ENCODE measurements around the gene THADA.
A peak's percentile ranks its signal among the peaks of the same experiment; 100 is the strongest.

The THADA gene

DNA sequence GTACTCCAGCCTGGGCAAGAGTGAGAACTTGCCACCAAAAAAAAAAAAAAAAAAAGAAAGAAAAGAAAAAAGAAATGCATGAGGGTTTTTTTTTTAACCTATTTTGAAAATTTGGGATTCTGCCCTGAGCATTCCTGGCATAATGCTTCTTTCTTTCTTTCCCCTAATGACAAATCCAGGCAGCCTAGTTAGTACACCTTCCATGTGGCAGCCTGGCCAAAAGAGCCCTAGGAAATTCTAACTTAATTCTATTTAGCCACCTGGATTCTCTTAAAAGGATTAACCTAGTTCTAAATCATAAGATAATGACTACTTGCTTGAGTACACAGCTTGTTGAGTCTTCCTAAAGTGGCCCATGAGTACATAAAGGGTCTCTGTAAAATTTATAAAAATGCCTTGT is 160.1 kb downstream of the THADA start:
- no peak for DNase-seq

DNA sequence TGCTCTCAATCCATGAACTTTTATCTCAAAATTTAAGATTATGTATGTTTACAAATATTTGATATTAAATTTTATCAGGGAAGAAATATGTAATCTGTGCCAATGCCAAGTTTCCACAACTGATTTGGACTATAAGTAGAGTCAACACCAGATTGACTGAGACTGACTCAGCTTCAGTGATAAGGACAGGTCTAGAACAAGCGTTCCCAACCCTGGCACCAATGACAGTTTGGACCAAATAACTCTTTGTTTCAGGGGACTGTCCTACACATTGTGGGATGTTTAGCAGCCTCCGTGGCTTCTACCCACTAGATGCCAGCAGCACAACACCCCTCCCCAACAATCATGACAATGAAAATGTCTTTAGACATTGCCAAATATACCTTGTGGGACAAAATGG is 165.3 kb downstream of the THADA start:
- DNase-seq, result no peak

DNA sequence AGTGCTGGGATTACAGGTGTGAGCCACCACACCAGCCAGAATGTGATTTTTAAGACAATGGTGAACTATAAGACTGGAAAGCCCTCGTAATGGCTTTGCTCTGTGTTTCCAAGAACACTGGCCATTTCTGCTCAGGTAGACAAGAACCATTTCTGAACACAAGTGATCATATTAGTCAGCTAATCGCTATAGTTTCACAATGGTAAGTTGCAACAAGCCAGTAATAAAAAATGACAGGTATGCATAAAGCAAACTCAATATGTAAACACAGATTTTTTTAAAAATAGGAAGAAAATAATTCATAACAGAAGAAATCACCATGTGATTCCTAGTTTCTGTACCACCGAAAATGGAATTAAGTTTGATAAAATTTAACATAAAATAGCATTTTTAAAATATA is 166.5 kb downstream of the THADA start:
- no peak for DNase-seq

DNA sequence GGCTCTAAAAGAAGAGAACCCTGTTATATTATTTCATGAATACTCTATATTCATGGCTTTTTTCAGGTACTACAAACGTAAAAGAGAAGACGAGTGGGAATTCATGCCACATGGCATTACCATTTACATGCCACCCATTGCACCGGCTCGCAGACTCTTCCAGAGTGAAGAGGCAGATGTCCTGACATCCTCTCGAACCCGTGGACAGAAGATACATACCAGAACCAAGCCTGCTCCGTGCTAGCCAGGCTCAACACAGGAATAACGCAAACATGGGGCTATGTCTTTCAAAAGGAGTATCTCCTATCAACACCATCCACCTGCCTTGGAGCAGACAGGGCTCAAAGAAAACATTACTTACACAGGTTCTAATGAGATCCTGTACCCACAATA is 168.8 kb downstream of the THADA start:
- no peak for DNase-seq

DNA sequence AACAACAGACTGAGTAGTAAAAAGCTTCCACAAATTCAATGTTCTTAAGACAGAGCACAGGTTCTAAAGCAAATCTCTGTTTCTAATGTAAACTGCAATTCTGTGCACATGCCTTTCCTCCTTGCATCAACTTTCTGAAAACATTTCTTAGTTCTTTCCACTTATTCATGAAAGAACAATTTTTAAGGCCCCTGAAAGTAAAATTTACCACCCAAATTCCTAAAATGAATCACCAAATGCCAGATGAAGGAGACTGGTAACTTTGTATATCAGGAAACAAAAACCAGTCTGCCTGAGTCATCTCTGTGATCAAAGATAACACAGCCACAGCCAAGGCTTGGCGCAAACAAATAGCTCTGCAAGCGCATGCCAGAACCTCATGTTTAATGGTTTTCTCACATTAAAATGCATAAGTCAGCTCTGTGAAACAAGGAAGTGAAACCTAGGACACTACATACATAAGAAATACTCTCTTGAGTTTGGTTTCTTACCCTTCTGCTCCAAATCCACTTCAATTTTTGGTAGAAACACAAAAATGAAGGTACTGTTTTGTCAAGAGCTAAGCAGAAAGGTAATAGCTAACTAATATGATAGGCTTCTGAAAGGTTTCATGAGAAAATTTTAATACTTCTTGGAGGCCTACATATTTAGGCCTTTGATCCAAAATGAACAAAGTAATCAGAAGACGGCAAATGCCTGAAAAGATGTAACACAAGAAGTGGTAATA is 169.4 kb downstream of the THADA start:
- DNase-seq, result peak; percentile 54

DNA sequence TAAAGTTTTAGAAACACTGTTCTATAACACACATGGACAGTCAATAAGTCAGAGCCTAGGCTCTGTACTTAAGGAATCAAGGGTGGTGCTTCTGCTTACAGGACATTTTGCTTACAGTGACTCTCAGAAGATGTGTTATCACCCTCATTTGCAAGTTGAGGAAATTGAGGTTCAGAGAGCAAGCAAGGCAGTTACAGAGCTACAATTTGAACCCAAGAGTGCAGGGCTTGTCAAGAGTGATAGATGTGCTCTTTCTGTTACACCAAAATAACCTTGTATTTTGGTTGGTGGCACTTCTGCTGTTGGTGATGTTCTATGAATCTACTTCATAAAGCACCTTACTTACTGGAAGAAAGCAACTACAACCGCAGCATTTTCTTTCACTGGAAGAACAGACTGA is 170.2 kb downstream of the THADA start:
- DNase-seq, result no peak

DNA sequence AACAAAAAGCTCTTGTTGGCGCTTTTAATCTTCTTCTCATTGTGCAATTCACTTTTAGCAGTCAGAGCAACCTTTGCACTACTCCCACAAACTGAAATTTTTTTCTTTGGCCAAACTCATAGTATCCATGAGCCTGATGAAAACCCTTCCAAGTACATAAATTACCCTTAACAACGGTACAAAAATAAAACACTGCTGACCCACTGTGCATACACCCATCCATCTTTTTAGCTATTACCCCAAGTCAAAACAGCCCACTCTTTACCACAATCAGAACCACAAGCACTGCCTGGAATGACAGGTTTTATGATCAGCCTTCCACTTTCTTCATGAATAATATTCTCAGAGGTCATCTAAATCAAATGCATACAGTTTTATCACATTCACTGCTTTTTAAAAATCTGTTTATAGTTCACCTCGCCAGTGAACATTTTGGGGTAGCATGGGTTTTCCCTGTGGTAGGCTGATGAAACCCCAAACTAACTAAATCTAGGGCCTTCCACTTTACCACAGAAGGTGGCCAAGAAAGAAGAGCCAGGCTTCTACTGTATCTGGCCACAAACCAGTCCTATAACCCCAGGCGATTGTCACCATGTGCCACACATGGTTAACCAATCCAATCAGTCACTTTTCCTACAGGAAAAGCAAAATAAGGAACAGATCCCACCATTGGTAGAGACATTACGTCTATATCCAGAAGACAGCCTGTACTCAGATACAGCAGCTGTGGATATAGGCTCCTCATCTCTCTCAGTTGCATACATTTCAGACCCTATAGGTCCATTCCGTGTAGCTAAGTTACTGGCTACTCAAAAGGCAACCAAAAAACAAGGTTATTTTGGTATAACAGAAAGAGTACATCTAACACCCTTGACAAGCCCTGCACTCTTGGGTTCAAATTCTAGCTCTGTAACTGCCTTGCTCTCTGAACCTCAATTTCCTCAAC is 171.3 kb downstream of the THADA start:
- no peak for DNase-seq

DNA sequence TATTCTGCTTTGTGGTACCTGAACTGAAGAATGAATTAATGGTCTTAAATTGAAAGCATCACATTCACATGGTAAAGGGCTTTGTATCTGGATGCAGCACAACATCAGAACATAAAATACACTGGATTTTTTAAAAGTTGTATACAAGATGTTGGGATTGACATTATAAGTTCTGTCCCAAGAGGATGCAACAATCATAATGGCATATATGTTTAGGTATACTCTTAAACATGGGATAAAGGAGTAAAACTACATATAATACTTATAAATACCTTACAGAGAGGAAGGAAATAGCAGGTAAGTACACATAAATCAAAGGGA is 171.9 kb downstream of the THADA start:
- DNase-seq, result no peak

DNA sequence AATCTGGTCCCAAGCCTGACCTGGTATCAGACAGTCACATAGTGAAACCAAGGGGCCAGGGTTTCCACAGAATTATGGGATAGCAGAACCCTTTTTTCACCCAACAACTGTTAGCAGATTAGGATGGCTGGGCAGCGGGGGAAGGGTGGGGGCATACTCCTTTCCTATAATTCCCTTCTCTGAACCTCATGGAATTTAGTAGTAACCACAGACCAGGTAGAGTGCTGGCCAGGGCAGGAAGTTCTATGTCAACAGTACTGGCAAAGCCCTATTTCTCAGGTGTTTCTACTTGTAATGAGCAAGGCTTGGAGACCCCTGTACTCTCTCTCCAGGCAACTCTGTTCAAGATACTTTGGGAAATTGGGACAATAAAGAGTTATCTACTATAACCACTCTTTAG is 174.6 kb downstream of the THADA start:
- DNase-seq, result no peak

DNA sequence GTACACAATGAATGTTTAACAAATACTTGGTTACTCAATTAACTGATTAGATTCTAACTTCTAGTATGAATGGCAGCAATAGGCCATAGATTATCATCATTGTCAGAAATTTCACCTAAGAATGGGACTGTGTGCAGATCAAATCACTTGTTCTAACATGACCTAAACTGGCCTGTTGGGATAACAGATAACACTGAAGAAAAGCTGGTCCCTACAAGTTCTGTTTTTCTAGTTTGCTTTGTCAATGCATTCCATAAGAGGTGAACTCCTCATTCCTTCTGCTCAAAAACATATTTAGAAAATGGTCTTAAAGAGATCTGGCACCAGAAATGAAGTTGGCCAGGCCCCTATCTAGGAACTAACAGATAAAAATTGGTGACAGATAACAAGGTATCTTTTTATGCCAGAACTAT is 175.4 kb downstream of the THADA start:
- DNase-seq, result no peak

DNA sequence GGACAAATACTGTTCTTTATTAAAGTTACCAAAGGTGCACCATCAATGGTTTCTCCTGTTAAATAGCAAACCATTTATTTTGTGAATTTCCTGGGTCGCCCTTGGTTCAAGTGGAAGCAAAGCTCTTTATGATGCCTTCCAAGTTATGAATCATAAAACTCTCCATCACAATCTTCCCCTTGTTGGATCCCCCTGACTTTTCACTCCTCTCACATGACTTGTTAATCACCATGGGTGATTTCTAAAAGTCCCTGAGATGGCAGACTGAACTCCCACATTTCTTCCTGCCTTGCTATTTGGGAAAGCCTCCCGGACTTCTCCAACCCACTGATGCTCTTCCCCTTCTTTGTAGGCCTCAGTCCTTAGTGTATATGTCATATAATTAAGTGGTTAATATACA is 176.0 kb downstream of the THADA start:
- DNase-seq, result no peak

DNA sequence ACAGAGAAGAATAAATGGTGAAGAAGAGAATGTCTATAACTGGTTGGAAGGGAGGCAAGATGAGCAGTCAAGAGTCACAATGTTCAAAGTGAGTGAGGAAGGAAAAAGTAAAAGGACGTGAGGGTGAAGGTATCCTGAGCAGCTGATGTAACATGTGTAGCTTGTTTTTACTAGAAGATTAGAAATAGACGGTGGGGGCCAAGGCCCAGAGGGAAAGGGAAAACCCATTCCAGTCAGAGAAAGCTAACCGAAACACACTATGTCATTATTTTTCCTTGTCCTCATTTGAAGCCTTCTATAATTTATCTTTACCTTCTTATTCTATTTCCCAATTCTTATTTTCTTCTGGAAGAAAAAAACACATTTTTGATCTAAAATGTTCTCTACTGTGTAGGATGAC is 176.6 kb downstream of the THADA start:
- DNase-seq, result no peak

DNA sequence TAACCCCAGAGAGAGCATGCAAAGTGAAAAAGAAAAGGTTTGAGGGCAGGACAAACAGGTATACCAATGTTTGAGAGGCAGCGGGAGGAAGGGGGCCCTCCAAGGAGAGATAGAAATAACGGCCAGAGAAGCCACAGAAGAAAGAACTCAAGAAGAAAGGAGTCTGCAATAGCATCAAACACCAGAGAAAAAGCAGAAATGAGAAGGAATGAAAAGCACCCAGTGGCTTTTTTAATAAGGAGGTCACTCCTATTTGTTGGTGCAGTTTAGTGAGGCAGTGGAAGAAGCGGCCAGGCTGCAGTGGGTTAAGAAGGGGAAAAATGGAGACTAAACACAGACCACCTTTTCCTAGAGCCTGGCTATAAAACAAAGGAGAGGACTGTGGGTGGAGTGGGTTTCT is 177.2 kb downstream of the THADA start:
- DNase-seq, result no peak

DNA sequence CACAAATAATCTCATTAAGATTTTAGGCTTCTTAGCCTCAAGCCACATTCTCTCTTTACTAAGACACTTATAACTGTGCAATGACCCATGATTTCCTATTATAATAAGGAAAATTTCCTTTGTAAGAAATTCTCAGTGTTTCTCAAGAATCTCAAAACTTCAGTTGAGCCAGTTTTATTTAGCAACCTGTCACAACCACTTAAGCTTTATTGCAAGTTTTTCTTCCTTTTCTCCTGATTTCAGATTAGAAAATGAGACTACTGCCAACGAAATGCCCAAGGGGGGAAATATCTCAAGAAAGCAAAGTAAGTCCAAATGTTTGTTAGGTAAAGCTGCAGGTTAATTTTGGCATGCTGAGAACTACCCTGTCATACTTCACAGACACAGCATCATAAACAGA is 178.5 kb downstream of the THADA start:
- DNase-seq, result no peak

DNA sequence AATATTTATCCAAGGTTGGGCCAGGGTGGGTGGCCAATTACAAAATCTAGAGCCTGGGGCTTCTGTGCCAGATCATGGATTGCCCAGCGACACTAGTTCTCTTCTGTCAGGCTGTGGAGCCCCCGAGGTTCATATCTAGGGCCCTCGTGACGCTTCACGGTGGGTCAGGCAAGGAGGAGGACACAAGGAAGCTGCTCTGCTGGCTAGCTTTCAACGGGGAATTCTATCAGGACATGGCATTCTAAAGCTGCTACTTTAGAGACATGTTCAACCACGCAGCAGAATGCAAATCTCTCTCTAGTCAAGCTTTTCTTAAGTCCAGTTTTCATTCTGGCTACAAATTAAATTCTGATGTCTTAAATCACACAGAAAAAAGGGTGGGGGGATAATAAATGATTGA is 180.2 kb downstream of the THADA start:
- no peak for DNase-seq

DNA sequence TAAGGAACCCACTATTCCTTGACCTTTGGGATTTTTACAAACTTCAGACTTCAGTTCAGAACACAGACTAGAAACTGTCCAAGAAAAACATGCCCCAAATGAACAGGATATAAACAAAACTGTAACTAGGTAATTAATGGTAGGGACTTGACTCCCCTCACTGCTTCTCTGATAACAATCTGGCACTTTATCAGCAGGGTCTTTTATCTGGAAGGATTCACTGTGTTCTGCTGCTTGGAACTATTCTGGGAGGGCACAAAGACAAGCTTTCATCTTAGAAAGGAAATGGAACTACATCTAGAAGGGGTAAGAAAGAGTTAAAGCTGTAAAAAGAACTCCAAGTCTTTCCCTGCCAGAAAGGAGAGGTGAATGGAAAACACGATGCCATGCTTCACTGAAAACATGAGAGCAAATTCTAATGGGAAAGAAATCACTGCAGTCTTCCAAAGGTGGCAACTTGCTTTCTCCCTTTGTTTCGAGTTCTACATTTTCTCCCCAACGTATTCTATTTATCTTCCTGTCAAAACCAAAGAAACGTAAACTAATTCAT is 181.2 kb downstream of the THADA start:
- no peak for DNase-seq

DNA sequence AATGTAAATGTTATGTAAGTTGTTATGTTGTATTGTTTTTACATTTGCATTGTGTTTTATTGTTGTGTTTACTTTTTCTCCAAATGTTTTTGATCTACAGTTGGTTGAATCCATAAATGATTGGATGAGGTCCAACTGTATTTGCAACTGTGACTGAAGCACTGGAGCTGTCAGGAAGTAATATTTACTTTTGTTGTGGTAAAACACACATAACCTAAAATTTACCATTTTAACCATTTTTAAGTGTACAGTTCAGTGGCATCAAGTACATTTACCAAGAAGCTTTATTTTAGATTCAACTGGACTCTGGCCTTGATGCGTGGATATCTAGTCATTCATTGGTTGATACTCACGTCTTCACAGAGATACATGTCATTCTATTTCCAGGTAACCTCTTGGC is 181.8 kb downstream of the THADA start:
- DNase-seq, result no peak

DNA sequence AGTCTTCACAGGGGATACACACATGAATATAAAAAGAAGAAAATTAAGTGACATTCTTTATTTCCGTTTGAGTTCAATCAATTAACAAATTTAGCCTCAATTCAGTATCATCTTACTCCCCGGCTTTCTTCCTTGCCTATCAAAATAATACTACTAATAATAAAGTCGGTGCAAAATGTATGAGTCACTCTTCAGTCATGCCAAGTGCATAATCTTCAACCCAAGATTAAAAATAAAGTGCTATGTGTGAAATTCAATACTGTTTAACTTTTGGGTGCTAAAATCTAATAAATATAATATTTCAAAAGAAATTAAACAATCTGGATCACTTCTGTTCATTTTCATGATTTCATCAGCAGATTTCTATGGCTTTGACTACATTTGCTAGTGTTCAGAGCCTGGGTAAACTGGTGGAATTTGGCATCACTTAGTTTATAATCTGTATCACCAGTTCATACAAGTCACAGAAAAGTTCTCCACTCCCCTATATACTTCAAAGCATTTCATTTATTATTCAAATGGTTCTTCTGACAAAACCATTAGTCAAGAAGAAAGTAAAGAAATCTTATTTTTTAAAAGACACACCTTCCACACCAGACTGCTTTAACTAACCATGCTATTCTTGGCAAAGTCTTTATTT is 183.6 kb downstream of the THADA start:
- no peak for DNase-seq

DNA sequence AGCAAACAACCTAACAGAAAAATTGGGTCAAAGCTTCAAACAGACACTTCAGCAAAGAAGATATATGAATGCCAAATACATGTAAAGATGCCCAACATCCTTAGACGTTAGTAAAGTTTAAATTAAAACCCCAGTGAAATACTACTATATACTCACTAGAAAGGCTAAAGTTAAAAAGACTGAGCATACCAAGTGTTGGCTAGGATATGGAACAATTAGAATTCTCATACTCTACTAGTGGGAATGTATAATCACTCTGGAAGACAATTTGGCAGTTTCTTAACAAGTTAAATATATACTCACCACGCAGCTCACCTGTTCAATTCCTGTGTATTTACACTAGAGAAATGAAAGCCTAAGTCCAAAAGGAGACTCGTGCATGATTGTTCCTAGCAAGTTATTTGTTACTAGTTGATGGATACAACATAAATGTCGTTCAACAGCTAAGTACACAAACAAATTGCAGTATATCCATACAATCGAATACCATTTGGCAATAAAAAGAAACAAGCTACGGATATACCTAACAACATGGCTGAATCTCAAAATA is 185.7 kb downstream of the THADA start:
- no peak for DNase-seq

DNA sequence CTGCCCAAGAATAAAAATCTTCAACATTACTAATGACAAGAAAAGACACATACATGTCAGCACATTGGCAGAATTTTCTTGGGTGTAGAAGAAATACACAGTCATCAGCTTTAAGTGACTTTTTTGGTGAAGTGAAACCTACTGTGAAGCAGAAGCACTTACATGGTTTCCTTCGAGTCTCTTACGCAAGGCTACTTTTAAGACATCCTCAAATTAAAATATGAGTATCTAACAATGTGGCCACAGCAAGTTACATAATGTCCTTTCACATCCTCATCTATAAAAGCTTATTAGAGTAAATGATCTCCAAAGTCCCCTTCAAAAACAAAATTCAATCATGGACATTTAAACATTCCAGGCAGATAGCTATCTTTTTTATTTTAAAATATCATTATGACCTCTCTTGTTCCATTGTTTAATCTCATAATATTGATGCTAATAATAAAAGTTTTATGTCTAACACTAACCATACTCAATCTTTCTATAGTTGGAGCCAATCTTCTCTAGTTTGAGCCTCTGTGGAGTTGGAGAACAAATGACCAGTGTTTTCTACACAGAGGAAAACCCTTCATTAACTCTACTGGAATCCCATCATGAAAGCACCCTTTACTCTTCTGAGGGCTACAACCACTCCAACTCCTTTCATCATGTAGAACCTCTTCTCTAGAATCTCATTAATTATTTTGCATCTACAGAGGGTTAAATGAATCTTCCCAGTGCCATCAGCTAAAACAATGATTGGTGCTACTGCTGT is 187.3 kb downstream of the THADA start:
- DNase-seq, result no peak

DNA sequence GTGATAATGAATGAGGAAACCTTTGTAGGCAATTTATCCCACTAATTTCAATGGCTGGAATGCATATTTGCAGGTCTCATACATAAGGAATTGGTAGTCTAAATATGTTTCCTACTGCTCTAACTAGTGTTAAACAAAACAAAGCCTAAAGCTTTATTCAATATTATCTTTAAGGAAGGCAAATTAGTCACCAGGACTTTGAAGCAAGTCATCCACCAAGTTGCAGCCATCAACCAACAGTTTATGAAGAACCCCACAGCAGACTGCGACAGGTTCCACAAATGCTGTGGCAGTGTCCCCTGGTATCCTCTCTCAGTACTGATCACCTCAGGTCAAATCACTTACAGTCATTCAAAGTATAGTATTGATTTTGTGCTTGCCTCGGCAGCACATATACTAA is 187.9 kb downstream of the THADA start:
- no peak for DNase-seq

DNA sequence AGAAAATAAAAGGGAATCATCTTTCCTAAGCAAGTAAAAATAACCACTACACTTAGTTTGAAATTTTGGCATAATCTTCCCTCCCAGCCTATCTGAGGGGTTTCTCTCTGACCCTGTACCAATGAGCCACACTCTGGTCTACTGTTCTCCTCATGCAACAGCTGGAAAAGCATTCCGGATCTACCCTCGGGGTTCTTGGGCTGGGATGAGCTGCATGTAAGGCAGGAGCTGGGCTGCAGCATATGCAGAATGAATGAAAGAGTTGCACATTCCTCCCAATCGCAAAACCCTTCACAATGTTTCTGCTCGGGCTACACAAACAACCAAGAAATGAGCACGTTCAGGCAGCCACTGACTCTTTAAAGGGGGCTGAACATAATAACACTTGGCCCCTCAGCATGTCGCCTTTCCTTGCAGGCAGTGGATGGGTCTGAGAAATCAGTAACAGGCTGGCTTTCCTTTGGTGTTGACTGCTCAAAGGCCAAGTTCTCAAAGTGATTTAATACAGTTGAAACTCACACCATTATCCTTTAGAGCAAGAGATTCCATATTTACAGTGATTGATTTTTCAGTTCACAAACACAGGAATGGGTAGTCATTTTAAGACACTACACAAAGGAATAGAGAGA is 189.1 kb downstream of the THADA start:
- DNase-seq, result no peak

All from activated CD8-positive, alpha-beta memory T cell treated with anti-CD3 and anti-CD28 coated beads, Interleukin-2, amount 50 U/mL, for 4 hours (primary cell).